ENCODE results near the gene TMEM131.
A peak's percentile ranks its signal among the peaks of the same experiment; 100 is the strongest.

Gene TMEM131

DNA sequence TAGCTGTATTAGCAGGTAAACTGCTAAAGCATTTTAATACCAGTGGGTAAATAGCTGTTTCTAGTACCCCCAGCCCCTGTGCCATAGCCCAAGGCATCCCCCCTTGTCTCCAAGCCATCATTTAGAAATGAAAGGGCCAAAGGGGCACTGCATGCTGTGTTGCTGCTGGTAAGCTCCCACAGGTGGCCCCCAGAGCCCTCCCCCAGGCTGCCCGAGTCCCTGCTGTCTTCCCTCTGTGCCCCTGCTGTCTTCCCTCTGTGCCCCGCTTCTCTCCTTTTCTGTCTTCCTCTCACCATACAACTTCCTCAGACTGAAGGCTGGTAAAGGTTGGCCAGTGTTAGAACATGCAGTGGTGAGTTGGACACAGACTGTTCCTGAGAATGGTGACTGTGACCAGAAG is 240.3 kb downstream of the TMEM131 start:
- no peak for DNase-seq

DNA sequence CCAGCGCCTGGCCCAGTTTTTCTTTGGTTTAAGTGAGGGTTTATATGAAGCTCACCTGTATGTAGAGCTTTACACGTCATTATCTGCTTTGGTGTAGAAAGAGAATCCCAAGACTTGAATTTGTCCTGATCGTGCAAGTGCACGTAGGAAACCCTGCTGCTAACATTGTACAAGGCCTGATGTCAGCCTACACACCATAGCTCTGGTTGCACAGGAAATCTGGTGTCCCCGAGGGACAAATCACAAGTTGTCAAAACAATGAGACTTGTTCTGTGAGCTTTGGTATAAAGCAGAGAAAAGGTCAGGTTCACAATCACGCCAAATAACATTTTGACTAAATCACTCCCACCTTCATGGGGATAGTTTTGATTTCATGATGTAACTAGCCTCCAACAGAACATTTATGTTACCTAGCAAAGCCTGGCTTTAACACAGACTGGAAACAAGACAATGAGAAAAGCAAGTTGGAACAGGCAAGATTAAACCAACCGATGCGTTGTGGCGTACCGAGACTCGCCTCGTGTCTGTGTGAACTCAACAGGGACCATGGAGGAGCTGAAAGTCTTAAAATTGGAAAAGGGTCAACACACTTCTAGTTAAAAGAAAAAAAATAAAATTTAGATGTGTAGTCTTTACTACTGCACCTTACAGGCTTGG is 240.9 kb downstream of the TMEM131 start:
- DNase-seq: no peak

DNA sequence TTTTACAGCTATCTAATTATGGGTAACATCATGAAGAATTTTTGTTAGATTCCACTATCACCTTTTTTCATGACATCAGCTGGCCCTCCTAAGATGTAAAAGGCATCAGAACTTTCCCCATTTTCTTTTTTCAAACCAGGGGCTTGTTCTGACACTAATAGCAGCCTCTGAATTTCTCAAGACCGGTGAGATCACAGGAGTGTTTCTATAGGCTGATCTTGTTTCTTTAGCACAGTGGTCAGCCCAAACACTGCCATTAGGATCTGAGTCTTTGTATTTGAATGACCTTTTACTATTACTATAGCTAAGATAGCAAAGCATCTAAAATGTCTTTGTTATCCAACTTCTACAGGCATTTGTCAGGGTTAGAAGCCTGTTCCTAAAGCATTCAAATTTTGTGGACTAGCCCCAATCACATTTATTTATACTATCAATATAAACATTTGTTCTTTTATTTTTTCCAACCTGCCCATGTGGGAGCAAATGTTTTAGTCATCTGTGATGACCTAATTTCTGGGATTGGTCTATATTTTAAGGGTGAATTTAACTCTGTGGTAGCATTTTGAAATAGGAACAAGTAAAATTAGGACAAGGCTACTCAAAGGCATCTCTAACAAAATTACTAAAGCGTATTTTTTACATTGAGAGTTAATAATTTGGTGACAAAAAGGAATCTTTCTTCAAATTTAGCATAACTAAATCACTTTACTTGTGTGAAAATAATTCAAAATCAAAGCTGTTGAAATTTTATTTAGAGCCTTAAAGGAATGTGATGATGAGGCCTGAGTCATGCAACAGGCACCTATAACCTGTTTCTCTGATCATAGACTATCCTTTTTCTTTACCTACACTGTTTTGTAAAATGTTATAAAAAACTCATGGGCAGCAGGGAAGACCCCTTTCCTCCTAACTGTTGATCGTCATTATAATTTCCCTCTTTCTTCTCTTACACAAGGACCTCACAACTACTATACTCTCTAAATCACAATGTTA is 243.1 kb downstream of the TMEM131 start:
- DNase-seq: no peak

DNA sequence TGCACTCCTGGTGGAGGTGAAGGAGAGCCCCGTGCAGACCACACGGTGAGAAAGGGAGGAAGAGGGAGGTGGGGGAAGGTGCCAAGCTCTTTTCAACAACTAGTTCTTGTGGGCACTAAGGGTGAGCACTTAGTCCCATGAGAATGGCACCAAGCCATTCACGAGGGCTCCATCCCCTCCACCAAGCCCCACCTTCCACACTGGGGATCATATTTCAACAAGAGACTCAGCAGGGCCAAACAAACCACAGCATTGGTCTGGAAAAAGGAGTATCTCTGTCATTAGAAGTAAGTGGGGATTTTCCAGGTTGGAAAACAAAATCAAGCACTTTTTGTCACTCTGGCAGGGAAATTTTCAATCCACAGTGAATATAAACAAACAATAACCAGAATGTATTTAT is 244.0 kb downstream of the TMEM131 start:
- no peak for DNase-seq

DNA sequence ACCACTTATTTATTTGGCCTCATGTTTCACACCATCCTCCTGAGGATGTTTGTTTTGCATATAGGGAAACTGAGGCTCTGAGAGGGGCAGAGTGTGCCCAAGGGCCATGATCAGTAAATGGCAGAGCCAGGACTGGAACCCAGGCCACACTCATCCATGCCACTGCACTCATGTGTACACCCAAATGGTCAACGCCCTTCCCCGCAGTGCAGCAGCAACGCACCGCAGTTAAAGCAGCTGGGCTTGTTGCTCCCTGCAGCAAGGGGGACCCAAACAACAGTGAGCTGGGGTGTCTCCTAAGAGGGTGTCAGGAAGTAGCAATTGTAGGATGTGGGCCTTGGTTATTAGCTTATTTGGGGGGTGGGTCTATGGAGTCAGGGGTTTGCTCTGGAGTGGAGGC is 245.7 kb downstream of the TMEM131 start:
- DNase-seq: no peak

DNA sequence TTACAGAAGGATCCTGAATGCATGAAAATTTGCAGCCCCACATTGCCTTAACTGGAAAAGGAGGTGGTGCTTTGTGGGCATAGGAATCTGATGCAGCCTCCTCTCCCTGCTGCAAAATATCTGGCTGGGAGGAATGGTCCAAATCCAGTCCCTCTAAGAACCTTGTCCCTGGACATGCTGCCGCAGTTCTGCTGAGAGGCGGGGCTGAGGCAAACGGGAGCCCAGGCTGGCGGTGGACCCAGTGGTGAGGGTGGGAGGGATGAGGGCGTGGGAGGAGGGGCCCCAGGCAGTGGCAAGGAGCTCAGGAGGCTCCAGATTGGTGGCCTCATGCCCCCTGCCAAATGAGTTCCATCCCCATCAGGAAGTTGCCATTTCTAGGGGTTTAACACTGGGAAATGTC is 246.2 kb downstream of the TMEM131 start:
- no peak for DNase-seq

DNA sequence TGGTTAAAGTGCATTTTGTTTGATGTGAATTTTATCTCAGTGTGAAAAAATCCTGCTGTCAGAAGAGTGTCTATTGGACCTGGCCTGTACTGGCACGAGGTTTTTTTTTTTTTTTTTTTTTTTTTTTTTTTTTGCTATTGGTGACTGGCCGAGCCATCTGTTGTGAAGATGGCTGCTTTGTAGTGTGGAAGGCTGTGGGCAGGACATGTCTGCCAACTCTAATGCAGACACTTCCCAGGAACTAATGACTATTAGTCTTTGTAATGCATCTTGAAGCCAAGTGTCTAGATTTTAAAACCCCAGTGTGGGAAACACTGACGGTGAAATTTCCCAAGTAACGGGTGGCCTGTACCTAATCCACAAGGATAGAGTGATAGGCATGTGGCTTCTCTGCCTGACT is 248.0 kb downstream of the TMEM131 start:
- no peak for DNase-seq

DNA sequence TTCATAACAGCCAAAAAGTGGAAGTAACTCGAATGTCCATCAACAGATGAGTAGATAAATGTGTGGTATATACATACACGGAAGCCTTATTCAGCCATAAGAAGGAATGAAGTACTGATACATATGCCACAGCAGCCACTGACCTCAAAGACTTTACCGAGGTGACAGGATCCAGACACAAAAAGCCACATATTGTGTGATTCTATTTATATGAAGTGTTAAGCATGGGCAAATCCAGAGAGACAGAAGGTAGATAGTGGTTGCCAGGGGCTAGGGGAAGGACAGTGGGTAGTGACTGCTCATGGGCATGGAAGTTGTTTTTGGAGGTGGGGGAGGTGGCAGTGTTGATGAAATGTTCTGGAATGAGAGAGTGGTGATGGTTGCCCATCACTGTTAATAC is 248.5 kb downstream of the TMEM131 start:
- DNase-seq: no peak

DNA sequence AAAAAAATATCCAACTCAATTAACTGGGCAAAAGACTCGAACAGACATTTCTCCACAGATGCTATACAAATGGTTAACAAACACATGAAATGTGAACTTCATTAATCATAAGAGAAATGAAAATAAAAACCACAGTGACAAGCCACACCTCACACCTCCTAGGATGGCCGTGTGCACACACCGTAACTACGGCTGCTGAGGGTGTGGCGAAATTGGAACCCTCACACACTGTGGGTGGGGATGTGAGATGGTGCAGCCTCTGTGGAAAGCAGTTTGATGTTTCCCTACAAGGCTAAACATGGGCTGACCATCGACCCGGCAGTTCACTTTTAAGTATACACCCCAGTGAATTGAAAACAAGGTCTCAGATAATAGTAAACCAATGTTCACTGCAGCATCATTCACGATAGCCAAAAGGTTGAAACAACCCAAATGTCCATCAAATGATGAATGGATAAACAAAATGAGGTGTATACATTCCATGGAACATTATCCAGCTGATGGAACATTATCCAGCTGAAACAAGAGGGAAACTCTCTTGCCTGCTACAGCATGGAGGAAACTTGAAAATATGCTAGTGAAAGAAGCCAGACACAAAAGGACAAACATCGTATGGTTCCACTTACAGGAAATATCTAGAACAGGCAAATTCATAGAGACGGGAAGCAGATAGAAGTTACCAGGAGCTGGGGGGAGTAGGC is 250.1 kb downstream of the TMEM131 start:
- peak; percentile 24 for DNase-seq

DNA sequence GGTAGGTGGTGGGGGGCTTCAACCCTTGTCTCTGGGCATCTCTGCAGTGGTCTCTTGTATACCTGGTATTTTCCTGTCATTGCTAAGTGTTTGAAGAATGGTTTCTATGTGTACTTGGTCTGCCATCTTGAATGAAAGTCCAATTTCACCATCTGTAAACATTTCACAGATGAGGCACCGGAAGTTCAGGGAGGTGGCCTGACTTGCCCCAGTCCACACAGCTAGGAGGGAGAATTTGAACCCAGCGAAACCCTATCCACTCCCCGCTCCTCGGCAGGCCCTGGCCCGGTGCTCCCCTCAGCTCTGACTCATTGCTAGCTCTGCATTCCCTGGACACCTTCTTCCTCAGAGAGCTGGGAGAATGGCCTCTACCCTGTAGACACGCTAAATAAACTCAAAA is 251.8 kb downstream of the TMEM131 start:
- no peak for DNase-seq

DNA sequence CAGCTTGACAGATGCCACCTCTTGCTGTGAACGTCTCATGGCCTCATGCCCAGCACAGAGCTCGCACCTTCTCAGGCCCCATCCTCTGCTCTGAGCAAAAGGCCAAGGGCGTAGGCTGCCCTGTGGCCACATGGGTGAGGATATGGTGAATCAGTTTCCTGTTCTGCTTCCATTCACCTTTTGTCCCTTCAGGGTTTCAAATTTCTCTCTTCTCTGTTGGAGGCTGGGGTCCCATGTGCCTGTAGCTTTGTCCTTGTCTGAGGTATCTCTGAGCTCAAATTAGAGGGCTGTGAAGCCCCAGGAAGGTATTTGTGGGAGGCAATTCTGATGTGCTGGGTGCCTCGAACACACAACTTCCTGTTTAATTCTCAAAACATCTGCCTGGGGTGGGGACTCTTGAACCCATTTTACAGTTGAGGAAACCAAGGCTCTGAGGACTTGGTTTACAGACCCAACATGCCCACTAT is 253.3 kb downstream of the TMEM131 start:
- no peak for DNase-seq

DNA sequence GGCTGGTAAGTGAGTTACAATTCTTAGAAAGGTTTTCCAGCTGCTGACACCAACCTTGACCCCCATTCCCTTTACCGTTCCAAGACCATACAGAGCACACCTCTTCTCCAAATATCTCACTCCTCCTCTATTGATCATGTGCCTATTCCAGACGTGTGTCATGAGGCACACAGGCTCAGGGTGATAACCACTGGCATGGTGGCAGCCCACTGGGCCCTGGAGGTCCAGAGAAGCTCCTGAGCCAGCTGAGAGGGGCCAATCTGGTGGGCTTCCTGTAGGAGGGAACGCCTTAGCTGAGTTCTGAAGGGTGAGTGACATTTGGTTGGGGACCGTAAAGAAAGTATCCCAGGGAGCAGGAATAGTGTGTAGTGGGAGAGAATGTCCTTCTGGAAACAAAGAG is 254.1 kb downstream of the TMEM131 start:
- no peak for DNase-seq

DNA sequence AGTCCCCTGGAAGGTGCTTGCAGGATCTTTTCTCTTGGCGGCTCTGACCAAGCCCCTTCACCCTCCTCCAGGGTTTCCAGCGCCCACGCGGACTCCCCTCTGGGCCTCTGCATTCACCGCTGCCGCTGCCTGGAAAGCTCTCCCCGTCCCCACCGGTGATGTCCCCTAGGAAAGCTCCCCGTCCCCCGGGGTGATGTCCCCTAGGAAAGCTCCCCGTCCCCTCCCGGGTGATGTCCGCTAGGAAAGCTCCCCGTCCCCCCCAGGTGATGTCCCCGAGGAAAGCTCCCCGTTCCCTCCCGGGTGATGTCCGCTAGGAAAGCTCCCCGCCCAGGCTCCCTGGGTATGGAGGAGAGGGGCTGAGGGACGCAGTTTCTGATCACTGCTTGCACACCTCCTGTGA is 254.5 kb downstream of the TMEM131 start:
- DNase-seq: no peak

DNA sequence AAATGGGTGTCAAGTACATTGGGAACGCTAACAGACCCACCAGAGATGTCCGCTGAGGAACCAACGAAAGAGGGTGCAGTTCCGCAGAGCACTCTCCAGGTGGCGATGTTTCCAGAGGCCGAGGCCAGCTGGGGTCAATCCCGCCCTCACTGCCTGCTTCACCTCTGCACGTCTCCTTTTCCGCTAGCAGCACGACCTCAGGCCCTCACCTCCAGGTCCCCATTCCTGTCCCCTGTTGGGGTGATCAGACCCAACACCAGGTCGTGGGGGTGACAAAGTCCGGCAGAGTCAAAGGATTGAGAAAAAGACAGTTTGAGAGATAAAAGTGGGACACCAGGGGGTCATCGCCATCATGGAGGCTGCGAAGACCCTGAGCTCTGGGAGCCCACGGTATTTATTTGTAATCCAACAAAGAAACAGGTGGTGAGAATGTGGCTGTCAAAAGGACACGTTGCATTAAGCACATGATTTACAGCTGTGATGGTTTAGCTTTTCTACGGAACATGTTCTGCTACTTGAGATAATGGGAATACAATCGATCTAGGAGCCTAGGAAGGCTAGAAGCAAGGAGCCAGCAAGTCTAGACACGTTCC is 255.1 kb downstream of the TMEM131 start:
- no peak for DNase-seq

DNA sequence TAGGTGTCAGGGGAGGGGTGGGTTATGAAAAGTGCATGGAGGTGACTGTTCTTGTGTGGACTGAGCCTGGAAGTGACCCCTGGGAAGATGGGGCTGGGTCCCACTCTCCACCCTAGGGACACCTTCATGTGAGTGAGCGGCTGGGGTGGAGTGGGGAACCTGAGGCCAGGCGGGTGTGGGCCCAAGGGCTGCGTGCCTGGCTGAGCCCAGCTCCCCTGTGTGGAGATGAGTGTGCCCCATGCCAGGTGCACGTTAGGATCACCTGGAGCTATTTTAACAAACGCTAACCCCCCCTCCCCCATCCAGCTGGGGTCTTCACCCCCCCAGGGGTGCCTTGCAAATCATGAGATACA is 255.9 kb downstream of the TMEM131 start:
- DNase-seq: no peak

DNA sequence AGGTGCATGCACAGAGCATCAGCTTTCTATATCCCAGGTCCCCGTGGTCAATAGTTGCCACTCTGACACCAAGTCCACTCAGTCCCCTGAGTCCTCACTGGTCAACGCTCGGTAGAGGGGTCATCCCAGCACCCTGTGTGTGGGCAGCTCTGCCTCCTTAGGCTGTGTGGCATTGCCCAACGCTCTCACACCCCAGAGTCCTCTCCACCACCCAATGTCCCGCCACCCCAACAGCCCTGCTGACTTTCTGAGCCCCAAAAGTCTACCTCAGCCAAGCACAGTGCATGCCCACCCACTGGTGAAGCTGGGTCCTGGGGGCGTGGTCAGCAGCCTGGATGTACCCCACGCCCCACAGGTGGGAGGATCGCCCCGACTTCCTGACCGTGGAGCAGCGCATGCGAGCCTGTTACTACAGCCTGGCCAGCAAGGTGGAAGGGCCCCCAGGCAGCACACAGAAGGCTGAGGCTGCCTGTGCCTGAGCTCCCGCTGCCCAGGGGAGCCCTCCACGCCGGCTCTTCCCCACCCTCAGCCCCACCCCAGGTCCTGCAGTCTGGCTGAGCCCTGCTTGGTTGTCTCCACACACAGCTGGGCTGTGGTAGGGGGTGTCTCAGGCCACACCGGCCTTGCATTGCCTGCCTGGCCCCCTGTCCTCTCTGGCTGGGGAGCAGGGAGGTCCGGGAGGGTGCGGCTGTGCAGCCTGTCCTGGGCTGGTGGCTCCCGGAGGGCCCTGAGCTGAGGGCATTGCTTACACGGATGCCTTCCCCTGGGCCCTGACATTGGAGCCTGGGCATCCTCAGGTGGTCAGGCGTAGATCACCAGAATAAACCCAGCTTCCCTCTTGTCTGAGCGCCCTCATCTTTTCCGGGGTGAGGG is 256.5 kb downstream of the TMEM131 start:
- DNase-seq: no peak

DNA sequence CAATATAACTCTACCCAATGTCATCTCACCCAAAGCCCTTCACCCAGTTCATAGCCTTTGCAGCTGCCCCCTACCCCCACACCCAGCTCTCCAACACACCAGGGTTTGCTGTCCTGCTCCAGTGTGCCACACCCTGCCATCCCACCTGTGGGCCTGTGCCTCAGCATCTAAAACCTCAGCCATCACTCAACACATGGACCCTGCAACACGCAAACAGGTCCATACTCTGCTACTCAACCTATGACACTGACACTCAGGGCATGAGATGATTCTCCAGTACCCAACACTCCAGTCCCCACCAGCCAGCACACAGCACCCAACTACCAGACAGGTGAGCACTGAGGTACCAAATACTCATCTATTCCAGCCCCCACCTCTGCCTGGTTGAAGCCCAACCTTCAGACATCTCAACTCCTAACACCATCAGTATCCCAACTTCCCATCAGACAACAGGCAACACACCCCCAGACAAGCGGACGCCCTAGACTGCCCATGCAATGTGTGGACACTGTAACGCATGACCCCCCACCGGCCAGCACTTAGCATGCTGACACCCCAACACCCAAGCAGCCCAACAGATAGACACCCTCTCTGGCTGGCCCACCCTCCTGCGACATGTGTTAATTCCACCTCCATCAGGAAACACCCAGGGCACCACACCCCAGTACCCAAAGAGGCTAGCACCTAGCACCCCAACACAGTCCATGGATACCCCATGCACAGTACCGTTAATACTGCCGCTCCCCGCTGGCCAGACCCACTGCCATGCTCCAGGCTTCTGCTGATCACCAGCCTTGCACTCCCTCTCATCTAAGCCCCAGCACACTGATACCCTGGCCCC is 257.3 kb downstream of the TMEM131 start:
- no peak for DNase-seq

DNA sequence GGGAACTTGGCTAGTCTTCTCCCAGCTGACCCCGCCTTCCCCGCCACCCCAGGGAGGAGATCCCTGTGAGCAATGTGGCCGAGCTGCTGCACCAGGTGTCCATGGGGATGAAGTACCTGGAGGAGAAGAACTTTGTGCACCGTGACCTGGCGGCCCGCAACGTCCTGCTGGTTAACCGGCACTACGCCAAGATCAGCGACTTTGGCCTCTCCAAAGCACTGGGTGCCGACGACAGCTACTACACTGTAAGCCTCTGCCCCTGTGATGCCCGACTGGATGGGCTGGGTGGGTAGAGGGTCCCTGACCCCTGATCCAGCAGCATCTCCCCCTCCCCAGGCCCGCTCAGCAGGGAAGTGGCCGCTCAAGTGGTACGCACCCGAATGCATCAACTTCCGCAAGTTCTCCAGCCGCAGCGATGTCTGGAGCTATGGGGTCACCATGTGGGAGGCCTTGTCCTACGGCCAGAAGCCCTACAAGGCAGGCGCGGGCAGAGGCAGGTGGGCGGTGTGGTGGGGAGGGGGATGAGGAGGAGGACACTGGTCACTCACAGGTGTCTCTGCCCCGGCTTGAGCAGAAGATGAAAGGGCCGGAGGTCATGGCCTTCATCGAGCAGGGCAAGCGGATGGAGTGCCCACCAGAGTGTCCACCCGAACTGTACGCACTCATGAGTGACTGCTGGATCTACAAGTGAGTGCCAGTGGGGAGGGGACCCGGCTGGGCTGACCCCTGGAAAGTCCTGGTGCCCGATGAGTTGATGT is 258.1 kb downstream of the TMEM131 start:
- DNase-seq: no peak

DNA sequence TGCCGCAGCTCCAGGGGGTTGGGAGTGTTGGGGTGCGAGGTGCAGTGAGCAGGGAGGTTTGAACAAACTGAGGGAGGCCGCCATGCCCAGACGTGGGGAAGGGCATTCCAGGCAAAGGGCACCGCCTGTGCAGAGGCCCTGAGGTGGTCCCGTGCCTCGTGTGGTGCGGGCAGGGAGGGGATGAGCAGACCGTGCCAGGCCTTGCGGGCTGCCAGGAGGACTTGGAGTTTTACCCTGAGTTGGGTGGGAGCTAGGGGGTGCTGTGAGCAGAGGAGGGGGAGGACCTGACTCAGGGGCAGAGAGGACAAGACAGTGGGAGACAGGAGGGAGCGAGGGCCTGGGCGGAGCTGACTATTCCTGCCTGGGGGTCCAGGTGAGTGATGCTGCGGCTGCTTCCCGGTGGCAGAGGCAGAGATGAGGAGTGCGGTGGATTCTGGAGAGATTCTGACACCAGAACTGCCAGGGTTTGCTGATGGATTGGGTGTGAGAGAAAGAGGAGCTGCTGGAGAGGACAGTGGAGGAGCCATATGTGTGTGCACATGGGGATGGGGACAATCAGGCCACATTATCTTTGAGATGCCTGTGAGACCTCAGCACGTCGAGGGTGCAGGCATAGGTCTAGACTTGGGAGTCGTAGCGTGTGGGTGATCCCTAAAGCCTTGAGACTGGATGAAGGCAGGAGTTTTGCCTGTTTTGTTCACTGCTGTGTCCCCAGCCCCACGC is 259.0 kb downstream of the TMEM131 start:
- no peak for DNase-seq

DNA sequence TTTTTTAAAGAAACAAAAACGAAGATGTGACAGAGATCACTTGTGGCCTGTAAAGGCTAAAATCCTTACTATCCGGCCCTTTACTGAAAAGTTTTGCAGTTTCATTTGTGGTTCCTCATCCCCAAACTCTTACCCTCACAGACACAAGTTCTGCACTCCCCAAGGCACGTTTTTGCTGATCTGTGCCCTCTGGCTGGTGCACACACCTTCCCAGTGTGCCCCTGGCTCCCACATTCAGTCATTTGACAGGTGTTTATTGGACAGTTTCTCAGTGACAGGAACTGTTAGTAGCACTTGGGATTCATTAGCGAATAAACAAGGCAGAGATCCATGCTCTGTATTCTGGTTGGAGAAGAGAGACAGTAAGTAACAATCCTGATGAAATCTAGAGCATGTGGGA is 259.6 kb downstream of the TMEM131 start:
- no peak for DNase-seq
